ENCODE results near the gene OR6M1.
A peak's percentile ranks its signal among the peaks of the same experiment; 100 is the strongest.

The OR6M1 gene

DNA sequence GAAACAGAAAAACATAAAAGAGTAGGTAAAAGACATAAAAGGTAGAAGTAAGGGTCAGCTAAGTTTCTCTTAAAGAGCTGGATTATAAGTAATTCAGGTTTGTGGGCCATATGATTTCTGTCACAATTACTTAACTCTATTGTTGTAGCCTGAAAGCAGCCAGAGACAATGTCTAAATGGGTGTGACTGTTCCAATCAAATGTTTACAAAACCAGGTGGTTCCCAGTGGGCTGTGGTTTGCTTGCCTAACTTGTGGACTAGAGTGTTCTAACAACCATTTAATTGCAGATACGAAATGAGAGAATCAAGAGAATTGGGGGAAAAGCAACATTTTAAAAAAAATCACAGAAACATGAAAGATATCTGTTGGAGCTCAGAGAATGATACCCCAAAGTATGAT, 22.6 kb downstream of the OR6M1 start:
- TF ChIP-seq CTCF (IDR thresholded peaks at IDR 0.05; ENCODE audit: insufficient read depth, low read depth, low read length, missing control alignments) = no peak
- H3K4me3 ChIP-seq (ENCODE audit: low read depth, low read length) = no peak overlapping the region
- DNase-seq (ENCODE audit: low read depth) = no peak

- H3K4me3 ChIP-seq (ENCODE audit: low read depth, low read length) = no peak overlapping the region
- TF ChIP-seq CTCF (IDR thresholded peaks at IDR 0.05; ENCODE audit: insufficient read depth, low read depth, low read length, missing control alignments) = no peak
- no peak for DNase-seq (ENCODE audit: low read depth)
Observed at GRCh38 chr11:123778511-123778910, 27.6 kb downstream of the OR6M1 start.

GRCh38 chr11:123775715-123776549, 30.2 kb downstream of the OR6M1 start:
- DNase-seq (ENCODE audit: low read depth) = no peak
- no peak overlapping the region for H3K4me3 ChIP-seq (ENCODE audit: low read depth, low read length)
- no peak for TF ChIP-seq CTCF (IDR thresholded peaks at IDR 0.05; ENCODE audit: insufficient read depth, low read depth, low read length, missing control alignments)

DNA sequence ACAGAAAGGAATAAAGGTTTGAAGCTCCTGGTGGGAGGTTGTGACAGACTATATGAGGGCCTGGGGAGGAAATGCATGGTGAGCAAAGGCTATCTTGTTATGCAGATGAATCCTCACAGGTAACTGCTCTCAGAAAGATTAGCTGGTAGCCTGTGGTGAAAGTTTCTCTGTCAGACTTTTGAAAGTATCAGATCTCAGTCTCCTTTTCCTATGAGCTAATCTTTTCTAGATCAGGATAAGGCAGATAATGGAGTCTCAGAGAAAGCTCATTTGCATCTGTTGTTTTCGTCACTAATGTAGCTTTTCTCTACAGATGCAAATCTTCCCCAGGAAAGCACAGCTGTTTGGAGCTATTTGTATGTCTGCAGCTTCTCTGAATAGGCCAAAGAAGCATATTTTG, 30.9 kb downstream of the OR6M1 start:
- DNase-seq (ENCODE audit: low read depth) = peak; percentile 11
- no peak for TF ChIP-seq CTCF (IDR thresholded peaks at IDR 0.05; ENCODE audit: insufficient read depth, low read depth, low read length, missing control alignments)

GRCh38 chr11:123773959-123774358, 32.2 kb downstream of the OR6M1 start:
- H3K4me3 ChIP-seq (ENCODE audit: low read depth, low read length) = no peak overlapping the region
- DNase-seq (ENCODE audit: low read depth) = no peak
- TF ChIP-seq CTCF (IDR thresholded peaks at IDR 0.05; ENCODE audit: insufficient read depth, low read depth, low read length, missing control alignments) = no peak

More for the DNA sequence above, 30.9 kb downstream of the OR6M1 start:
- H3K4me3 ChIP-seq (ENCODE audit: low read depth, low read length) = no peak overlapping the region

DNA sequence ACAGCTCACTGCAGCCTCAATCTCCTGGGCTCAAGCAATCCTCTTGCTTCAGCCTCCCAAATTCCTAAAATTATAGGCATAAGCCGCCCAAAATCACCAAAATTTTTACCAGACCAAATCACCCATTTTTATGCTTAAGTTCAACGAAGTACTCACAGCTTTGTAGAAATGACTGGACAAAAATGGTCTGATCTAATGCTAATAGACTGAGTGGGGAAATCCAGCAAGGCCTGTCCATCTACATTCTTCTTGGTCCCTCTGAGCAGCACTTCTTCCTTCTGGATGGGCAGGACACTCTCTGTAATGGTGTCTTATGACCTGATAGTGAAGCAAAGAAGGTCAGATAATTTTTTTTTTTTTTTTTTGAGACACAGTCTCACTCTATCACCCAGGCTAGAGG, 33.1 kb downstream of the OR6M1 start:
- DNase-seq (ENCODE audit: low read depth) = no peak
- no peak overlapping the region for H3K4me3 ChIP-seq (ENCODE audit: low read depth, low read length)
- TF ChIP-seq CTCF (IDR thresholded peaks at IDR 0.05; ENCODE audit: insufficient read depth, low read depth, low read length, missing control alignments) = no peak

DNA sequence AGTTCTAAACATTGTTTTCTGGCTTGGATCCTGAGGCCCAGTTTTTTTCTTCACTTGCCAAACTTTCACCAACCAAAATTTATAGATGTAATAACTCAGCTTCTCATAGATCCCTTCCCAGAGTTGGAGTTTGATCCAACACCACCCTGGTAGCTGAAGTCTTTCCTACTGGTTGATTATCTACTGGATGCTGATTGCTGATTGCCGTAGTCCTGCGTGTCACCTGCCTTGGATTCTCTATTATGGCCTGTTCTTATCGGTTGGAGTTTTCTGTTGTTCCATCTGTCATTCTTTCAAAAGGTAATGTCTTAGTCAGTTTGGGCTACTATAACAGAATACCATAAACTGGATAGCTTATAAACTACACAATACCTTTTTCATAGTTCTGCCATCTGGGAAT, 34.5 kb downstream of the OR6M1 start:
- no peak for TF ChIP-seq CTCF (IDR thresholded peaks at IDR 0.05; ENCODE audit: insufficient read depth, low read depth, low read length, missing control alignments)
- H3K4me3 ChIP-seq (ENCODE audit: low read depth, low read length) = no peak overlapping the region
- DNase-seq (ENCODE audit: low read depth) = no peak

Measured in GM12865 (cell line).